Right renal cortex interstitium (tissue), 3 donors: Measurements from ENCODE around the gene B9D1. TPM values are rescaled to one million over a fixed set of nuclear protein-coding genes. Genes with fewer than 3 reads are reported as not detected.

Source experiments
- DNase-seq, 3 donors: peaks; one replicate each; pipeline ENCODE4 v3.0.0-alpha.2; 2013; ENCODE audit warnings: low read depth in 3 of 3, low spot score in 2 of 3
- polyA plus RNA-seq, 3 donors: library from polyadenylated mRNA; unstranded; fragments of 120-200 nt; gene quantifications; one replicate each; pipeline ENCODE4 v1.2.1, GENCODE V29; 2013; ENCODE audit not compliant: insufficient read length in 3 of 3

B9D1 gene
- polyA plus RNA-seq, 3 donors = 30.7 to 33.3 (median 31.7) TPM

- no peak for DNase-seq
Observed at GRCh38 chr17:19341641-19342610, 20.6 kb downstream of the B9D1 start.

- no peak for DNase-seq
Observed at GRCh38 chr17:19341211-19341631, 21.3 kb downstream of the B9D1 start.

- no peak for DNase-seq
Observed at GRCh38 chr17:19339341-19339815, 23.1 kb downstream of the B9D1 start.

- DNase-seq = no peak
Observed at GRCh38 chr17:19338031-19338990, 24.2 kb downstream of the B9D1 start.

- no peak for DNase-seq
Observed at GRCh38 chr17:19337712-19338023, 24.9 kb downstream of the B9D1 start.

GRCh38 chr17:19336938-19337711, 25.4 kb downstream of the B9D1 start:
- DNase-seq = no peak

- no peak for DNase-seq
Observed at GRCh38 chr17:19335951-19336631, 26.4 kb downstream of the B9D1 start.

GRCh38 chr17:19334331-19334730, 28.2 kb downstream of the B9D1 start:
- DNase-seq = no peak

GRCh38 chr17:19333736-19334290, 28.7 kb downstream of the B9D1 start:
- no peak for DNase-seq

- DNase-seq = no peak
Observed at GRCh38 chr17:19333132-19333440, 29.4 kb downstream of the B9D1 start.

- DNase-seq = no peak
Observed at GRCh38 chr17:19332371-19333131, 30.0 kb downstream of the B9D1 start.

GRCh38 chr17:19331543-19332245, 30.8 kb downstream of the B9D1 start:
- no peak for DNase-seq

- no peak for DNase-seq
Observed at GRCh38 chr17:19331134-19331533, 31.4 kb downstream of the B9D1 start.

GRCh38 chr17:19330271-19330670, 32.3 kb downstream of the B9D1 start:
- DNase-seq = no peak

- DNase-seq = no peak
Observed at GRCh38 chr17:19329839-19330238, 32.7 kb downstream of the B9D1 start.

- DNase-seq = no peak
Observed at GRCh38 chr17:19329136-19329535, 33.4 kb downstream of the B9D1 start.

GRCh38 chr17:19328441-19329061, 34.0 kb downstream of the B9D1 start:
- DNase-seq = no peak
